GM21515 (cell line): ENCODE measurements around the gene IL36G.

Source experiments
- ATAC-seq: cut with Tn5 transposase; IDR thresholded peaks from one replicate; pipeline ENCODE4 v1.9.1; 2021; ENCODE audit not compliant: unreplicated experiment

The IL36G gene

DNA sequence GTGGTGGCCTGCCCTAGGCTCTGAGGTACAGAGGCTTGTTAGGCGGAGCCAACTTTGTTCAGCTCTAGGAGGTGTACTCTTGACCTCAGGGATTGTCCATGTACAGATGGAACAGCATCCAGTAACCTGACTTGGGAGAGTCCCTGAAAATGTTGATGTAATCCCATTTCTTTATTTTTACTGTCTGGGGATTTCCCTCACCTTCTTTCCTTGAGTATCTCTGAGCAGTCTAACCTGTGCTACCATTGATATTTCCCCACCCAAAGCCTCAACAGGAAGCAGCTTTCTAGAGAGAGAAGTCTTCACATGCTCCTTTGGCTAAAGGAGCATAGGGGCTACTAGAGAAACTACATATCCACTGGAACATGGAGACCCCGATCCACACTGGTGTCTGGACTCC lies 37.8 kb downstream of the IL36G start:
- no peak for ATAC-seq

DNA sequence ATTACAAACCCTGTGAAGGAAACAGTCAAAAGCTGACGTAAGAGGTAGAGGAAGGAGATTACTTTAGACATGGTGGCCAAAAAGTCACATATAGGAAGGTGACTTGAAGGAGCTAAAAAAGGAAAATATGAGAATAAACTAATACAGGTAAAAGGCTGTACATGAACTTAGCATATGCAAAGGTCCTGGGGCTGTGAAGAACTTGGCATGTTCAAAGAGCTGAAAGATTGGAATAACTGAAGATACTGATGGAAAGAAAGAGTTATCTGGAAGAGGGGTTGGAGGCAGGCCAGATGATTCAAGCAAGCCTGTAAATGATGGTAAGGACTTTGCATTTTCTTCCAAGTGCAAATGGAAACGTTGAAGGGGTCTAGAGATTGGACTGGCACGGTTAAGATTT lies 40.7 kb downstream of the IL36G start:
- ATAC-seq: no peak

DNA sequence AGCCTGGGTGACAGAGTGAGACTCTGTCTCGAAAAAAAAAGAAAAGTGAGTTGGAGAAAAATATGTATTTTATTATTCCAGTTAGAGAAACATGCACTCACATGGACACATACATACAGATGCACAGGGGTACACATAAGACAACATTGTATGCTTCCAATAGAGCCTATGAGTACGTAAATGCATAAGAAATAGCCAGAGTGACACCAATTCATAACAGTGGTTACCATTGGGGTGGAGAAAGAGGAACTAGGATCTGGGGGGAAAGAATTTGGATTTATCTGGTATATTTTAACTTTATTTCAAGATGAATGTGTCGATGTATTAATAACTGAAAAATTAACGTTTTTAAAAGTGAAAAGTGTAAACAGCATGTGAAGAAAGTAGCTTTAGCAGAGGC lies 43.5 kb downstream of the IL36G start:
- ATAC-seq: no peak

DNA sequence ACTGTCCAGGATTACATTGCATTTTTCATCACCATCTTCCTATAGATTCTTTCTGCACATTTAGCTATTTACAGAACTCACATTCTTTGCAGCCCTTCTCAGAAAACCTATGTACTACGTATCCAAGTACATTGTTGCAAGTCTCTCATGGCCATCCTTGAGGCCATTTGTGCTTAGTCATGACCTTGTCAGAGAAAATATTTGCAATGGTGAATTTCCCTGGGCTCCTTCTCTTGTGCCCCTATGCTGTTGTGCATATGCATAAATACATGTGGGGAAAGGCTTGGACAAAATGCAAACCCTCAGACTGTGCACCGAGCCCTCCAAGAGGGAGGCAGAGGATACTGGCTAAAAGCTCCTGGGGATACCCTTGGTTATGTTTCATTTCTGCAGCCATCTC lies 47.0 kb downstream of the IL36G start:
- ATAC-seq: no peak

DNA sequence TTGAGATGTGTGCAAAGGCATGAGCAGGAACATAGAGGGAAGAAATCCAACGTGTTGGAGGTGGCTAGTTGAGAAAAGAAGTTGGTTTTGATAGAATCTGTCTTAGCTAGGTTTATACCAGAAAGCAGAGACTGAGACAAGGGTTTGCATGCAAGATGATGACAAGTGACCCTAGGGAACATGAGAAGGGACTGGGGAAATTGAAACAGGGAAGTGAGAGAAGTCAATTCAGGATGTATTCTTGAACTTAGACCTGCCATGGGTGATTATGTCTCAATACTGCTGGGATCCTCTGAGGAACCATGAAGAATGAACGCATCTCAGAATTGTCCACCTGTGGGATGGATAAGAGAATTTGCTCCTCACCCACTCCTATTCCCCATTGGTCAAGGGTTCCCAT lies 47.9 kb downstream of the IL36G start:
- ATAC-seq: no peak

DNA sequence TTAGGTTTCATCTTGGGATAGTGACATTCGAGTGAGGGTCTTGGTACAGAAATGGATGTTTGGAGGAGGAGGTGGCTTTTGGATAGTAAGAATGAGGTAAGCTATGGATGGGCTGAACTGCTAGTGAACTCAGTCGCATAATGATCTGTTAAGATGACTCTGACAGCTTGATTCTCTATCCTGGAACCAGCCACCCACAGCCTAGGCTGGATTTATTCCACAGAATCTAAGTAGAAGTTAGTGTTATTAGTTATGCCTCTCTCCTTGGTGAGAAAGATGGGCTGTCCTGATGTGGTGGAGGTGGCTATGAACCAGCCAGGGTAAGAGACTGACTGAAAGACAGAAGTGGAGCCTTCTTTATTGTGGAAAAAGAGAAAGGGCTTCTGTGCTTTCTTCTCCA lies 49.9 kb downstream of the IL36G start:
- no peak for ATAC-seq

DNA sequence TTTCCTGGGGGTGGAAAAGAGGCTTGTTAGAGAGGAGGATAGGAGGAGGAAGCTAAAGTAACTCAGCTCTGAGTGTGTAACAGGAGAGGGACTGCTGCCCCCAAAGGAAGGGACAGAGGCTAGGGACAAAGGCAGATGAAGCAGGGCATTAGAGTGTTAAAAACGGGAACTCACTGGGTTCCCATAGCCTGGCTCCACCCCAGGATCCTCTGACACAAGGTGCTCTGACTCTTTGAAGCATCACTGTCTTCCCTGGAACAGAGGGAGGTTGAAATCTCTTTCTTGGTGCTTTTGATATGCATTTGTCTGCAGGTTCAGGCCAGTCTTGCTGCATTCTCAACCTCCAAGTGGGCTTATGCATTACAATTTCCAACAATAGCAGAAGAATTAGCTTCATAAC lies 50.3 kb downstream of the IL36G start:
- ATAC-seq: no peak

DNA sequence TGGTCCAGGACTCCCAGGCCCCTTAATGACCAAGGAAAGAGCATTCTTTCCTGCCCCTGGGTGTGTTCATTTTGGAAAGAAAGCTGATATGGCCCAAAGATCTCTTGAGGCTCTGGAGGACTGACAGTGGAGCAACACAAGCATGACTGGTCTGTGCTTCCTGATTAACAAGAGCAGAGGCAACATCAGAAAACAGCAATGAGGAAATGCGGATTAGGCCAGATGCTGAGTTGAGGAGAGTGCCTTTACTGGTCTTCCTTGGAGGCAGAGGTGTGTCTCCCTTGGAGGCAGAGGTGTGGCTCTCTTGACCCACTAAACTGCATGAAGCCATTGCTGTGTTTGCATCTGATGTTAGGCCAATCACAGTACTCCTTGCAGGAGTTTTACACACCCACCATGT lies 54.9 kb downstream of the IL36G start:
- ATAC-seq: no peak

DNA sequence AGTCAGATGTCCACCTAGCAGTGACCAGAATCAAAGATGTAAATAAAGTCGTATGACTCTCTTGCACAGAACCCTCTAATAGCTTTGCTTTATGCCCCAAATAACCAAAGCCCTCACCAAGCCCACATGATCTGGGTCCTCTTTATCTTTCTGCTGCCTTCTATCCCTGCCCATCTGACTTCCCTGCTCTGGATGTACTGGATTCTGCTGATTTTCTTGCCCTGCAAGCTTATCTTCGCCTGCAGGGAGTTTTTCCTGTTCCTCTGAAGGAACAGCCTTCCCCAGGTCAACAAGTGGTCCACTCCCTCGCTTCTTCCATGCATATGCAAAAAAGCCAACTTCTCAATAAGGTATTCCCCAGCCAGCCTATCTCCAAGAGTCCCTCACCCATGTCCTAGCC lies 56.2 kb downstream of the IL36G start:
- no peak for ATAC-seq
